ENCODE results near the gene USP48.

Gene USP48

GRCh38 chr1:21649315-21649714 lies 133.6 kb downstream of the USP48 start:
- Mint-ChIP-seq H3K36me3 (ENCODE audit: low read depth) (no peaks in the 10 kb centered on the region), H3K4me1 (peaks cover 11% of the 10 kb centered on the region), H3K27me3 (peaks cover 44% of the 10 kb centered on the region), H3K27ac (no peak overlapping the region), H3K4me3 (no peak overlapping the region), H3K9me3 (no peaks in the 10 kb centered on the region)
- ATAC-seq (no peak), DNase-seq (no peak)

- ATAC-seq = no peak
- no peak for DNase-seq
- H3K4me1 Mint-ChIP-seq = peaks cover 11% of the 10 kb centered on the region
- no peak overlapping the region for H3K27ac Mint-ChIP-seq
- no peak overlapping the region for H3K4me3 Mint-ChIP-seq
- H3K27me3 Mint-ChIP-seq = peaks cover 43% of the 10 kb centered on the region
- no peaks in the 10 kb centered on the region for H3K9me3 Mint-ChIP-seq
- H3K36me3 Mint-ChIP-seq (ENCODE audit: low read depth) = no peaks in the 10 kb centered on the region
Measured at GRCh38 chr1:21648791-21649190, 134.2 kb downstream of the USP48 start.

- H3K27me3 Mint-ChIP-seq = peaks cover 46% of the 10 kb centered on the region
- ATAC-seq = no peak
- H3K4me1 Mint-ChIP-seq = peaks cover 11% of the 10 kb centered on the region
- H3K27ac Mint-ChIP-seq = no peak overlapping the region
- H3K9me3 Mint-ChIP-seq = no peaks in the 10 kb centered on the region
- no peak for DNase-seq
- H3K4me3 Mint-ChIP-seq = no peak overlapping the region
- no peaks in the 10 kb centered on the region for H3K36me3 Mint-ChIP-seq (ENCODE audit: low read depth)
Measured at GRCh38 chr1:21648352-21648730, 134.6 kb downstream of the USP48 start.

- Mint-ChIP-seq H3K27ac (no peak overlapping the region), H3K36me3 (ENCODE audit: low read depth) (no peaks in the 10 kb centered on the region), H3K4me1 (peaks cover 11% of the 10 kb centered on the region), H3K9me3 (no peaks in the 10 kb centered on the region), H3K4me3 (no peak overlapping the region), H3K27me3 (peaks cover 47% of the 10 kb centered on the region)
- DNase-seq = peak; percentile 60
- no peak for ATAC-seq
Measured at GRCh38 chr1:21647431-21648351, 135.3 kb downstream of the USP48 start.

GRCh38 chr1:21645550-21645949 lies 137.4 kb downstream of the USP48 start:
- no peak for ATAC-seq
- H3K9me3 Mint-ChIP-seq = no peaks in the 10 kb centered on the region
- H3K4me3 Mint-ChIP-seq = no peak overlapping the region
- no peak for DNase-seq
- no peaks in the 10 kb centered on the region for H3K36me3 Mint-ChIP-seq (ENCODE audit: low read depth)
- peaks cover 1% of the 10 kb centered on the region for H3K4me1 Mint-ChIP-seq
- H3K27ac Mint-ChIP-seq = no peak overlapping the region
- H3K27me3 Mint-ChIP-seq = peaks cover 45% of the 10 kb centered on the region

GRCh38 chr1:21644906-21645305 lies 138.0 kb downstream of the USP48 start:
- ATAC-seq (no peak), DNase-seq (no peak)
- Mint-ChIP-seq H3K27me3 (peaks cover 49% of the 10 kb centered on the region), H3K4me3 (no peak overlapping the region), H3K9me3 (no peaks in the 10 kb centered on the region), H3K4me1 (no peaks in the 10 kb centered on the region), H3K27ac (no peak overlapping the region), H3K36me3 (ENCODE audit: low read depth) (no peaks in the 10 kb centered on the region)

GRCh38 chr1:21644348-21644747 lies 138.6 kb downstream of the USP48 start:
- peaks cover 44% of the 10 kb centered on the region for H3K27me3 Mint-ChIP-seq
- no peak overlapping the region for H3K4me3 Mint-ChIP-seq
- ATAC-seq (no peak), DNase-seq (no peak)
- H3K9me3 Mint-ChIP-seq = no peaks in the 10 kb centered on the region
- H3K36me3 Mint-ChIP-seq (ENCODE audit: low read depth) = no peaks in the 10 kb centered on the region
- H3K4me1 Mint-ChIP-seq = no peaks in the 10 kb centered on the region
- H3K27ac Mint-ChIP-seq = no peak overlapping the region

GRCh38 chr1:21643624-21644023 lies 139.3 kb downstream of the USP48 start:
- no peaks in the 10 kb centered on the region for H3K9me3 Mint-ChIP-seq
- H3K4me1 Mint-ChIP-seq = peaks cover 5% of the 10 kb centered on the region
- H3K36me3 Mint-ChIP-seq (ENCODE audit: low read depth) = no peaks in the 10 kb centered on the region
- H3K27ac Mint-ChIP-seq = no peak overlapping the region
- no peak for DNase-seq
- no peak for ATAC-seq
- peaks cover 39% of the 10 kb centered on the region for H3K27me3 Mint-ChIP-seq
- H3K4me3 Mint-ChIP-seq = no peak overlapping the region

- peaks cover 35% of the 10 kb centered on the region for H3K27me3 Mint-ChIP-seq
- H3K9me3 Mint-ChIP-seq = no peaks in the 10 kb centered on the region
Measured at GRCh38 chr1:21641967-21642739, 140.8 kb downstream of the USP48 start.

GRCh38 chr1:21641537-21641936 lies 141.4 kb downstream of the USP48 start:
- H3K4me3 Mint-ChIP-seq = no peak overlapping the region
- H3K9me3 Mint-ChIP-seq = no peaks in the 10 kb centered on the region
- H3K27me3 Mint-ChIP-seq = peaks cover 30% of the 10 kb centered on the region
- H3K4me1 Mint-ChIP-seq = peaks cover 13% of the 10 kb centered on the region
- ATAC-seq = no peak
- DNase-seq = no peak
- no peaks in the 10 kb centered on the region for H3K36me3 Mint-ChIP-seq (ENCODE audit: low read depth)
- no peak overlapping the region for H3K27ac Mint-ChIP-seq

More at GRCh38 chr1:21641967-21642739, 140.8 kb downstream of the USP48 start:
- Mint-ChIP-seq H3K4me3 (no peak overlapping the region), H3K4me1 (peaks cover 13% of the 10 kb centered on the region), H3K27ac (no peak overlapping the region), H3K36me3 (ENCODE audit: low read depth) (no peaks in the 10 kb centered on the region)
- DNase-seq (no peak), ATAC-seq (no peak)

- Mint-ChIP-seq H3K27me3 (peaks cover 25% of the 10 kb centered on the region), H3K4me3 (no peak overlapping the region), H3K9me3 (no peaks in the 10 kb centered on the region), H3K36me3 (ENCODE audit: low read depth) (no peaks in the 10 kb centered on the region), H3K4me1 (peaks cover 13% of the 10 kb centered on the region), H3K27ac (no peak overlapping the region)
- ATAC-seq (no peak), DNase-seq (no peak)
Measured at GRCh38 chr1:21641076-21641475, 141.9 kb downstream of the USP48 start.

GRCh38 chr1:21640653-21641052 lies 142.3 kb downstream of the USP48 start:
- DNase-seq (no peak), ATAC-seq (no peak)
- peaks cover 13% of the 10 kb centered on the region for H3K4me1 Mint-ChIP-seq
- H3K27me3 Mint-ChIP-seq = peaks cover 21% of the 10 kb centered on the region
- no peak overlapping the region for H3K4me3 Mint-ChIP-seq
- no peaks in the 10 kb centered on the region for H3K36me3 Mint-ChIP-seq (ENCODE audit: low read depth)
- no peaks in the 10 kb centered on the region for H3K9me3 Mint-ChIP-seq
- no peak overlapping the region for H3K27ac Mint-ChIP-seq

- Mint-ChIP-seq H3K36me3 (ENCODE audit: low read depth) (no peaks in the 10 kb centered on the region), H3K9me3 (no peaks in the 10 kb centered on the region), H3K27ac (no peak overlapping the region), H3K27me3 (peaks cover 20% of the 10 kb centered on the region), H3K4me3 (no peak overlapping the region), H3K4me1 (peaks cover 13% of the 10 kb centered on the region)
- ATAC-seq (no peak), DNase-seq (no peak)
Measured at GRCh38 chr1:21639594-21640041, 143.3 kb downstream of the USP48 start.

GRCh38 chr1:21638531-21639341 lies 144.2 kb downstream of the USP48 start:
- DNase-seq = peak; percentile 27
- H3K36me3 Mint-ChIP-seq (ENCODE audit: low read depth) = no peaks in the 10 kb centered on the region
- H3K9me3 Mint-ChIP-seq = no peaks in the 10 kb centered on the region
- H3K4me3 Mint-ChIP-seq = no peak overlapping the region
- H3K4me1 Mint-ChIP-seq = peaks cover 13% of the 10 kb centered on the region
- ATAC-seq = peak; percentile 71
- peaks cover 19% of the 10 kb centered on the region for H3K27me3 Mint-ChIP-seq
- H3K27ac Mint-ChIP-seq = no peak overlapping the region

Measured in activated naive CD8-positive, alpha-beta T cell treated with anti-CD3 and anti-CD28 coated beads, Interleukin-2, amount 50 U/mL, for 24 hours (primary cell).